Gastrocnemius medialis (tissue), 4 donors: ENCODE measurements around the gene DEFB127.

ENCODE experiments used
- CTCF ChIP-seq, 5 experiments: fragments of 450-650 bp in 3 of 5; fragments of 200-600 bp in 2 of 5; sonication (generic) in 2 of 5; IDR thresholded peaks in 4 of 5; conservative IDR thresholded peaks in 1 of 5; 1 replicate in 4 of 5; 2 replicates in 1 of 5; pipeline ENCODE4 v1.5.1; 2016 to 2019; ENCODE audit warnings: antibody characterized with exemption in 5 of 5, mild to moderate bottlenecking in 3 of 5, moderate library complexity in 3 of 5
- POLR2A ChIP-seq, 2 donors: fragments of 450-650 bp; IDR thresholded peaks; one replicate each; pipeline ENCODE4 v1.6.1; 2017; ENCODE audit warnings: antibody characterized with exemption in 2 of 2, mild to moderate bottlenecking in 2 of 2, moderate library complexity in 2 of 2

DNA sequence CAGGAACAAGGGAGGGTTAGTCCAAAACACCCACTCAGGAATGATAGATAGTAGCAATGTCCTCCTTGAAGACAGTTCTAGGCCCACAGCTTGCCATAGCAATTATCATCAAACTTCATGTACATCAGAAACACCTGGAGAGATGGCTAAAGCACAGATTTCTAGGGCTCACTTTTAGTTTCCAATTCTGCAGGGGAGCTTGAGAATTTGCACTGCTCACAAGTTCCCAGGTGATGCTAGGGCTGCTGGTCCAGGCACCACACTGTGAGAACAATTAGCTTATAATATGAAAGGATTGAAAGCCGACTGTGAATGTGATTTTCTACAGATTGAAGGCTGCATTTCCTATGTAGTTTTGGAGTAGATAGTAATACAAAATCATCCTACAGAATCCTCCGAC lies 11.4 kb upstream of the DEFB127 start:
- TF ChIP-seq CTCF (IDR thresholded peaks at IDR 0.05 in 4 of 5, conservative IDR thresholded peaks at IDR 0.05 in 1 of 5) (no peak), POLR2A (IDR thresholded peaks at IDR 0.05) (no peak)
